Stimulated activated CD8-positive, alpha-beta memory T cell treated with anti-CD3 and anti-CD28 coated beads, Interleukin-15, amount 100 ng/mL, for 4 hours (primary cell): ENCODE results near the gene SULT1C3.

Experiments
- DNase-seq, 2 donors: peaks; one replicate each; pipeline ENCODE4 v3.0.0-alpha.2; 2020; ENCODE audit warnings: low read depth in 2 of 2

SULT1C3 gene

DNA sequence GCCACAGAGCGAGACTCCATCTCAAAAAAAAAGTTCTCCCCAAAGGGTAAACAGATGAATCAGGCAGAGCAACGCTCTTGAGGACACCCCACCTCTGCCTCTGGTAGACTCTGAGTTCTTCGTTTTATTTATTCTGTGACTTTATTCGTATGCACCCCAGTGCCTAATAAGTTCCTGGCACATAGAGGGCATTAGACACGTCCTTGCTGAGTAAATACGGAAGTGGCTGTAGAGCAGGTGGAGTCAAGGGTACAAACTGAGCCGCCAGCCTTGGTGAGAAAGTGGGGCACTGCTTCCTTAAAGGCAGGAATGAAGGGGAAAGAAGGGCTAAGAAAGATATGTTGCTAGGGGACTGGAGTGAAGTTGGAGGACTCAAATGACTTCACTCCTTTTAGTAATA is 61.8 kb downstream of the SULT1C3 start:
- DNase-seq = no peak

DNA sequence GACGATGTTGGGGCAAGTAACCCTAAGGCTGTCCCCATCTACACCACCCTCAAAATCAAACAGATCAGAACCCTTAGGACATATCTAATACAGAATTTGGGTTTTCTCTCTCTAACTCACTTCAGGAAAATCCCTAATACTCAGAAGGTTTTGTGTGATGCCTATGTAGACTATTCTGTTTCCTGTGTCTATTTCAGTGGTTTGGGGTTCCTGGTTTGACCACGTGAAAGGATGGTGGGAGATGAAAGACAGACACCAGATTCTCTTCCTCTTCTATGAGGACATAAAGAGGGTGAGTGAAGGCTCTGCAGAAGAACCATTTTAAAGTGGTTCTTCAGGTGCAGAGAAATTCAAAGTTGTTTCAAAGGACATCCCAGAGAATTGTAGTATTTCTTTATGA is 65.2 kb downstream of the SULT1C3 start:
- DNase-seq = no peak

DNA sequence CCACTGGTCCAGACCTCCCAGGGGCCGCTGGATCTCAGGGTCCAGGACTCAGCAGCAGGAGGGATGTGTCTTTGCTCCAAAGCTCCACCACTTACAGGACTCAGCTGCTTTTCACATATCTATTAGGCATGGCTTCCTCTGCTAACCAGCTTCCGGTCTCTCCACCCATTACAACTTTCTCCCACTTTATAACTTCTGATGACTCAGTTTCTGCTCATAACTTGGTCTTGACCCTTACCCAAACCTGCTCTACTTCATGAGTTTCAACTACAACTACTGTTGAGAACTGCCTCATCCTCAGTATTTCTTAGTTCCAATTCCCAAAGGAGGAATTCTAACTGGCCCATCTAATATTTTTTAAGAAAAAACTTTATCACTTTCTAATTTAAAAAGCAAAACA is 66.1 kb downstream of the SULT1C3 start:
- DNase-seq = no peak

DNA sequence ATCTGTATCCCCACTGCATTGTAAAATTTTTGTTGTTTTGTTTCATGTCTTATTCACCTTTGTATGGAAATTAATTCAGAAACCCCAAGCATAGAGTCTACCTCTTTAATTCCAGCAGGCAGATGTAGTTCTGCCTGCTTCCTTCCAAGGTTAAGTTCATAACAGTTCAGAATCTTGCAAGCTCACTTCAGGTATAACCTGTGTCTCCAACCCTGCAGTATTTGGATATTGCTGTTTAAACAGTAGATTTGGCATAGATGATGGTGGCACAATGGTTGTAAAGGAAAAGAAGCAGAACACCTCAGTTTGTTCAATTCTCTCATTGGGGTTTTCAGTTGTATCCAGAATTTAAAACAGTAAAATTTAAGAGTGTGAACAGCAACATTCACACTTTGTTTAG is 70.1 kb downstream of the SULT1C3 start:
- DNase-seq = no peak
